DOHH2 (cell line): Measurements from ENCODE around the gene RAE1.

Experiments
- EZH2phosphoT487 ChIP-seq: fragments of 200-600 bp; sonication (generic); IDR thresholded peaks from 2 replicates; pipeline ENCODE4 v1.6.1; 2017; ENCODE audit warnings: borderline replicate concordance, mild to moderate bottlenecking, antibody characterized with exemption, low read length, moderate library complexity, mixed read lengths
- TF ChIP-seq, protein P1 (sequence below): fragments of 200-600 bp; sonication (generic); IDR thresholded peaks from one replicate; pipeline ENCODE4 v1.5.1; 2014; ENCODE audit warnings: antibody characterized with exemption, mild to moderate bottlenecking, low read depth, low read length; ENCODE audit not compliant: poor library complexity, severe bottlenecking

DNA sequence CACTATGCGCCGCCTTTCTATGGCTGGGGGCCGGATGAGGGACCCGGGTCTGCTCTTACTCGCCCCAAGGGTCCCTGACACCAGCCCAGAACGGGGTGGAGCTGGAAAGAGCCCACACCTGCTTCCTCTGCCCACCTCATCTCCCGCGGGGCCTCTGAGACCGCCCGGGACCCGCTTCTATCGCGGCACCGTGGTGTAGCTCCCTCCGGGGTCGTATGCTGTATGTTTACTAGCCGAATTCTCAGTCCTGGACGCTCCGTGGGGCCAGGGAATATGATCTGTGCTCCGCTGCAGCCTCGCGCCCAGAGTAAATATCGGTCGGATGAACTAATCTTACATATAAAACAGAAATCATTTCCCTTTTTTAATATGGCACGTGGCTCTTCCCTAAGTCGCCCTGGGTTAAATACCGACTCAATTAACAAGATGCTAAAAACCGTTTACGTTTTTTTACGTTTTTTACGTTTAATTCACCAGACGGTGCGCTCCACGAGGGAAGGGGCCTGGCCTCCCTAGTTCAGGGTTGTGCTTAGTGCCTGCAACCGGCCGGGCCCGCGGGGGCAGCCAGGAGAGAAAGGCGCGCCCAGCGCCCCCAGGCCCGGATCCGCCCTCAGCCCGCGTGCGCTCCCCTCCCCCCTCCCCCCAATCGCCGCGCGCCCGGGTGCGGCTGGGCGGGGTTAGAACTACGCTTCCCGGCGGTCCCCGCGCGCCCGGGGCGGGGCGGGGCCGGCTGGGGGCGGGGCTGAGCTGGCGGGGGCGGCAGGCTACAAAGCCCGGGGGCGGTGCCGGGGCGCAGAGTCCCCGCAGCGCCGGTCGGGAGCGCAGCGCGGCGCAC lies 39.8 kb downstream of the RAE1 start, which contains the start of gene RBM38:
- TF ChIP-seq, protein P1, sequence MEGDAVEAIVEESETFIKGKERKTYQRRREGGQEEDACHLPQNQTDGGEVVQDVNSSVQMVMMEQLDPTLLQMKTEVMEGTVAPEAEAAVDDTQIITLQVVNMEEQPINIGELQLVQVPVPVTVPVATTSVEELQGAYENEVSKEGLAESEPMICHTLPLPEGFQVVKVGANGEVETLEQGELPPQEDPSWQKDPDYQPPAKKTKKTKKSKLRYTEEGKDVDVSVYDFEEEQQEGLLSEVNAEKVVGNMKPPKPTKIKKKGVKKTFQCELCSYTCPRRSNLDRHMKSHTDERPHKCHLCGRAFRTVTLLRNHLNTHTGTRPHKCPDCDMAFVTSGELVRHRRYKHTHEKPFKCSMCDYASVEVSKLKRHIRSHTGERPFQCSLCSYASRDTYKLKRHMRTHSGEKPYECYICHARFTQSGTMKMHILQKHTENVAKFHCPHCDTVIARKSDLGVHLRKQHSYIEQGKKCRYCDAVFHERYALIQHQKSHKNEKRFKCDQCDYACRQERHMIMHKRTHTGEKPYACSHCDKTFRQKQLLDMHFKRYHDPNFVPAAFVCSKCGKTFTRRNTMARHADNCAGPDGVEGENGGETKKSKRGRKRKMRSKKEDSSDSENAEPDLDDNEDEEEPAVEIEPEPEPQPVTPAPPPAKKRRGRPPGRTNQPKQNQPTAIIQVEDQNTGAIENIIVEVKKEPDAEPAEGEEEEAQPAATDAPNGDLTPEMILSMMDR: no peak
- no peak for TF ChIP-seq EZH2phosphoT487
